Activated T-cell treated with anti-CD3 and anti-CD28 coated beads, Interleukin-2, amount 50 U/mL, for 48 hours (primary cell): ENCODE data around the gene NEK11.
A peak's percentile ranks its signal among the peaks of the same experiment; 100 is the strongest.

Experiments
- DNase-seq, 2 experiments: peaks; one replicate each; pipeline ENCODE4 v3.0.0-alpha.2; 2020

NEK11 gene

DNA sequence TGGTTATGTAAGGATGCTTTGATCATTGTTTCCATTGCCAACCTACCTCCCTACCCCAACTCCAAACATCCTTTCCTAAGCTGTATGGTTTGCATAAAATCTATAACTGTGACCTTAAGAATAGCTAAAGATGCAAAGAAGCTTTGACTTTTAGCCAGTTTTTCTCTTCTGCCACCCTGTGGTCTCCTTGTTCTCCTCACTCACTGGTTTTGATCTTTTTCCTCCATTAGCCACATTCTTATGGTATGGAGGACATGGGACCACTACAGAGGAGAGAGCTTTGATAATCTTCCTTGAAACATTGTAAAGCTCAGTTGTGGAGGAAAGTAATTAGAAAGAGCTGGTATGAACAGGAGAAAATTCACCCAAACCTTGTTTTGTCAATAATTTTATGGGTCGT lies 115.9 kb downstream of the NEK11 start:
- DNase-seq, result no peak

DNA sequence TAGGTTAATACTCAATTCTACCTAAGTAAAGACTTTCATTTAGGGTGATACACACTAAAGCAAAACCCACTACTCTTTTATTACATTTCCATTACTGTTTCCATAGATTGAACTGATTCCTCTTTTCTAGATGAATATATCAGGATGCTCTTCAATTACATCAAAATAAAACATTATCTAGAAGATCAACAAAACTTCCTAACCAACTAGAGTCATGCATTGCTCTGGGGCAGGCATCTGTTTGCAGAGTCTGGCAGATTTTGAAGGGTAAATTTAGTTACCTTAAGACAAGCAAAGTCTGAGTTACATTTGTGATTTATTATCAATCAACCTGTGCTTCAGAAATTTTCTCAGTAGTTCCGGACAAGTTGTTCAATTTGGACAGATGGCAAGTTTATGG lies 117.1 kb downstream of the NEK11 start:
- no peak for DNase-seq

DNA sequence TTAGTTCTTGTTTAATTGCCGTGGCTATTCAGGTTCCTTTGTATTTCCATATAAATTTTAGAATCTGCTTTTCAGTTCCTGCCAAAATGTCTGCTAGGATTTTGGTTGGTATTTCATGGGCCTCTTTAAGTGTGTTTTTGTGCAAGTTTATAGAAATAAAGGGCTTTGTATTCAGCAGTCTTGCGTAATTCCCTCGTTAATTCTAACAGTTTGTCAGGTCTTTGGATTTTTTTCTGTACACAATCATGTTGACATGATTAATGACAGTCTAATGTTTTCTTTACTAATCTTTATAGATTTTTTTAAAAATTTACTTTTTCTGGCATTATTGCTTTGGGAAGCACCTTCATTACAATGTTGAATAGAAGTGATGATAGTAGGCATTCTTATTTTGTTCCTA lies 120.9 kb downstream of the NEK11 start:
- DNase-seq, result no peak

DNA sequence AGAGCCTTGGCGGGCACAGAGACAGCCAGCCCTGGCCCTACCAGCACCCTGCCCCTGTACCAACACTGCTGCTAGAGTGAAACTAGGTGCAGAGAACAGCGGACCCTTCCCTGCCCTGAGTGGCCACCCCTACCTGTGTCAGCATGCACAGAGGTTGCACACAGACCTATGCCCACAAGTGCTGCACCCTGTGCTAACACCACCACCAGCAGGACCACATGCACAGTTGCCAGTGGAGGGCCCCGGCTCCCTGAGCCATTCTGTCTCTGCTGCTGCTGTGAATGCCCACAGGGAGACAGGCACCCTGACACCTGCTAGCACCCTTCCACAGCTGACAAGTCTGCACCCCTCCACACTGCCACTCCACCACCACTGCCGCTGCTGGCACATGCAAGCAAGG lies 131.8 kb downstream of the NEK11 start:
- DNase-seq, result no peak

DNA sequence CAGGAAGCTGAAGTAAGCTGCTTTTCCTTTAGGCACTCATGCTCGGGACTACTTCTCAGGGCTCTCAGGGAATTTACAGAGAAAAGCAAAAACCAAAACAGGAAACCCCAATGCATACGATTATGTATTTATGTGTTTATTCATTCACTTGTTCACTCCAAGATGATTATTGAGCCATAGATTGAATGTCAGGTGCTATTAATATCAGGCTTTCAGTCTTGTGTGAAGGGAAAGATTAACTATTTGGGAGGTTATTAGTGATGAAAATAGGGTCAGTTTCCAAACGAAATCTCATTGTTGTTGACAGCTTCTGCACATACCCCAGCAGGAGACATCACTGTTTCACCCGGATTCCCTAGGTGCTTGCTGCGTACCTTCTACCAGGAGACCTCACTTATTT lies 135.8 kb downstream of the NEK11 start:
- DNase-seq, result no peak

DNA sequence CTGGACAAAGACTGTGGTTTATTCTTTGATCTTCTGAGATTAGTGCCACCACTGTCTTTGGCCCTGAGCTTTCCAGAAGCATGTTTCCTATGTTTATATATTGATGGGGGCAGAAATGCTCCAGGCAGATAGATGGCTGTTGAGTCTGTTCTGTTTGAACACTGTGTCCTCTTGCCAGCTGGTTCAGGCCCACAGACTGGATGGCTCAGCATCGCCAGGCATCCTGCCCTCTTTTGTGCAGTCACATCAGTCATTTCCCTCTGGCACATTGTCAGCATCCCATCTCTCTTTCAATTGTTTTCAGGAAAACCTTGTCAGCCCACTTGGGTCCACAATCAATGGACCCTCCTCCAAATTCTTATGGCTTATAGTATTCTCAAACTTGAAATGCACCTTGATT lies 141.2 kb downstream of the NEK11 start:
- DNase-seq, result no peak

DNA sequence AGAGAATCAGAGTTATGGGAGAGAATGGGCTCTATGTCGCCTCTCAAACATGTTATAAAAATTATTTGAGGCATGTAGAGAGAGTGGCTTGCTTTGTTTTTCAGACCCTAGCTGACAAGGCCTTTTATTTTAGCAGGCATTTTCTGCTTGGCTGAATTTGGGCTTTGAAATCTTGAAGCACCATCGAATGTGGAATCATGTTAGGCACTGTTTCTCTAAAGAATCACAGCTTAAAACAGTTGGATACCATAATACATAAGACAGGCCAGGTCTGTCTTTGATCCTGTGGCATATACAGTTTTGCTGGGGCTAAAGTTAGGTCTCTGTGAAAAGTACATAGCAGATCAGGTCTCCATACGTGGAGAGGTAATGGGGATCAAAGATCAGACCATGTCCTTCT lies 142.7 kb downstream of the NEK11 start:
- no peak for DNase-seq

DNA sequence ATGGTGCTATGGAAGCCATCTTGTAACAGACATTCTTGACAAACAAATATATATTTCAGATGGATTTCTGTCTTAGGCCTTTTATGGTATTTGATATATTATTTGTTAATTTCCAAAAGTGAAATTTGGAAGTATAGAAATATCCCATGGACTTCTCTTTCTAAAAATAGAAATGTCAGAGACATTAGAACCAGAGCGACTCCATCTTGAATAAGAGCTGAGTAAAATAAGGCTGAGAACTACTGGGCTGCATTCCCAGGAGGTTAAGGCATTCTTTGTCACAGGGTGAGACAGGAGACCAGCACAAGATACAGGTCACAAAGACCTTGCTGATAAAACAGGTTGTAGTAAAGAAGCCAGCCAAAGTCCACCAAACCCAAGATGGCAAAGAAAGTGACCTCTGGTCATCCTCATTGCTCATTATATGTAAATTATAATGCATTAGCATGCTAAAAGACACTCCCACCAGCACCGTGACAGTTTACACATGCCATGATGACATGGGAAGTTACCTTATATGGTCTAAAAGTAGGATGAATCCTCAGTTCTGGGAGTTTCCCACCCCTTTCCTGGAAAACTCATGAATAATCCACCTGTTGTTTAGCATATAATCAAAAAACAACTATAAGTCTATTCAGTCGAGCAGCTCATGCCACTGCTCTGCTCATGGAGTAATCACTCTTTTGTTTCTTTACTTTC lies 146.0 kb downstream of the NEK11 start:
- DNase-seq, result no peak

DNA sequence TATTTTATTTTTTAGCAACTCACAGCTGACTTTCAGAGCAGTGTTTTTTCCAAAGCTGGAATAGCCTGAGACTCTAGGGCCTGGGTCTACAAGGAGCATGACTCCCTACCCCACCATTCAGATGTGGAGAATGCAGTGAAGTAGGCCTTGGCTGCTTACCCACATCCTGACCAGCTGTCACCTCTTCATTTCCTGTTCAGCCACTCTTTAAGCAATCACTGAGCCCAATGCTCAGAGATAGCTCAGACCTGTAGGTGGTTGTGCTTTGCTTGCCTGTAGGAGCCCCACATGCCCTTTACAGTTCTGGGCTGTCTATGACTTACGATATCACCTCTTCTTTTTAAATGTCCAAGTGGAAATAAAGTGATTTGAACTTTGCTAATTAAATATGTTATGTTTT lies 148.1 kb downstream of the NEK11 start:
- peak; percentile 17 to 19 for DNase-seq

DNA sequence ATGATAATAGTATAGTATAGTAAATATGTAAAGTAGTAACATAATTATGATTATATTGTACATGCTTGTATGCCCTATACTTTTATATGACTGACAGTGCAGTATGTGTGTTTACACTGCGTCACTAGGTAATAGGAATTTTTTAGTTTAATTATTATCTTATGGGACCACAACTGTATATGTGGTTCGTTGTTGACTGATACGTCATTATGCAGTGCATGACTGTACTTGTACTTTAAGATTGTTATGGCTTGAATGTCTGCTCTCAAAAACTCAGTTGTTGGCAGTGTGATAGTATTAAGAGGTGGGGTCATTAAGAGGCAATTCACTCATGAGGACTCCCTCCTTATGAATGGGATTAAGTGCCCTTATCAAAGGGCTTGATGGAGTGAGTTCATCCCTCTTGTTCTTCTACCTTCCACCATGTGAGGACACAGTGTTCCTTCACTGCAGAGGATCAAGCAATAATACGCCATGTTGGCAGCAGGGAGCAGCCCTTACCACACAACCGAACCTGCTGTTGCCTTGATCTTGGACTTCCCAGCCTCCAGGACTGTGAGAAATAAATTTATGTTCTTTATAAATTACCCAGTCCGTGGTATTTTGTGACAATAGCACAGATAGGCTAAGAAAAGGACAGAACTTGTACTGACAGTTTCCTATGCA lies 152.2 kb downstream of the NEK11 start:
- no peak for DNase-seq

DNA sequence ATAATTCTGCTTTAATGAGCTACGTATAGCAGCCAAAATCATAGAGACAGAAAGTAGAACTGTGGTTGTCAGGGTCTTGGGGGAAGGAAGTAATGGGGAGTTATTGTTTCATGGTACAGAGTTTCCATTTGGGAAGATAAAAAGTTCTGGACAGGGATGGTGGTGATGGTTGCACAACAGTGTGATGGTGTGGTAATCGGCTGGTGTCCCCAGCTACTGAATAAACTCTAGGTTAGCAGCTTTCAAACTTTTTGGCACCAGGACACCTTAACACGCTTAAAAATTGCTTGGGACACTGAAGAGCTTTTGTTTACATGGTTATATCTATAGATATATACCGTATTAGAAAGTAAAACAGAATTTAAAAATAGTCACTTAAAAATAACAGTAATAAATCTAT lies 166.0 kb downstream of the NEK11 start:
- no peak for DNase-seq

DNA sequence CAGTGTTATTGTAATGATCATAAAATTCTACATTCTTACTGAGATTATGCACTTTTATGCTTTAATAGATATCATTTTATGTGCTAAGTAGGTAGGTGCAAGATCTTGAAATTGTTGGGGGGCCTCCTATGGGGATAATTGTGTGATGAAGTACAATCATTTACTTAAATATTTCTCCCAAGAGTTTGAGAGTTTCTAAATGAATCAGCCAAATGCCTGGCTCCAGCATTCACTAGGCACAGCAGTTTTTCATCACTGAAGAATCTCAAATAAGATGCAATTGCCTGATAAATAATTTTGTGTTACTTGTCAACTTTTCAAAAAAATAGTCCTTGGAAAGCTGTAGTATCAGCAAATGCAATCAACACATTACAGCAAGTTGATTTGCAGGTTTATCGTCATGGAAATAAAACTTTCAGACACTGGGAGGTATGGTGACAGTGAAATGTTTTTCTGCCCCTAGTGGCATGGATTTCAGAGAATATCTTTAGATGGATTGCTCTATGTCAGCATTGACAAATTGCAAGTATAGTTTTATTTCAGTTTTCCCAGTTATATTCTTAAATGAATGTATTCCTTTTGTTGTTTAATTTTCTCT lies 167.1 kb downstream of the NEK11 start:
- no peak for DNase-seq

DNA sequence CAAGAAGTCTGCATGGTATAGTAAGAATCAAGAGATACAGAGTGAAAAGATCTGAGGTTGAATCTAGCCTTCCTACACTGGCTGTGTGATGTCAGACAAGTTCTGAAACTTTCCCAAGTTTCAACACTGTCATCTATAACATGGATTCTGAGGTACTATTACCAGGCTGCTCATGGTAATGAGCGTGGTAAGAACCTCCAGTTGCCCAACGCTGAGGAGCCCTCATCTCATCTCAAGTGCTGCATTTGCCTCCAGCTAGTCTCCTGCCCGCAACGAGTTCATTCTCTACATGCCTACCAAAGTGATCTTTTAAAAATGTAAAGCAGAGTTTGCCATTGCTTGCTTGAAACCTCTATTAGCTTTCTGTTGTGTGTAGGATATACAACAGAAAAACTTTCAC lies 168.1 kb downstream of the NEK11 start:
- DNase-seq, result no peak

DNA sequence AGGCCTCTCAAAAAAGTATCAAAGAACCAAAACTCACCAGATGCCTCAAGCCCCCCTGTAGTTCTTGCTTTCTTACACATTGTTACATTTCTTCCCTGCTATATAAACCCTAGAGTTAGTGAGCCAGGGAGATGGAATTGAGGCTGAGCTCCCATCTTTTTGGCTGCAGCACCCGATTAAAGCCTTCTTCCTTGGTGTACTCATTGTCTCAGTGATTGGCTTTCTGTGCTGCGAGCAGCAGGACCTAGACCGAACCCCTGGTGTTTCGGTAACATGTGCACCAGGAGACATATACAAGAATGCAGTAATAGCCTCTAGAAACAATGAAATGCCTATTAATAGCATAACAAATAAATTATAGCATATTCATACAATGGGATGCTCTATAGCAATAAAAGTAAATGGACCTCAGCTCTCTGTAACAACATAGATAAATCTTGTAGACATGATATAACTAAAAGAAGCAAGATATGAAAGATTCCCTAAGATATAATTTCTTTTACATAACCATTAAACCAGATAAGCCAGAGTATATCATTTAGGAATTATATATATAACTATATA lies 174.0 kb downstream of the NEK11 start:
- no peak for DNase-seq

DNA sequence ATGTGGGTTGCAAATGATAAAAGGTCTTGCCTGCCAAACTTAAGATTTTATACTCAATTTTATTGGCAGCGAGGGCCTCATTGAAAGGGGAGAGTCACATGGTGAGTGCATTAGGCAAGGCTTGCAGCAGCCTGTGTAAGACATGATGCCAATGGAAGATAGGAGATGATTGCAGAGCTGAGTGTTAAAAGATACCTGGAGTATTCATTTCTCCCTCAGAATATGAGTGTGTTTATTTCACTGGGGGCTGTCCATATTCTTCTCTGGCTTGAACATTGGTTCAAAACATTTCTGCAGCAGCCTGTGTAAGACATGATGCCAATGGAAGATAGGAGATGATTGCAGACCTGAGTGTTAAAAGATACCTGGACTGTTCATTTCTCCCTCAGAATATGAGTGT lies 189.7 kb downstream of the NEK11 start:
- no peak for DNase-seq

DNA sequence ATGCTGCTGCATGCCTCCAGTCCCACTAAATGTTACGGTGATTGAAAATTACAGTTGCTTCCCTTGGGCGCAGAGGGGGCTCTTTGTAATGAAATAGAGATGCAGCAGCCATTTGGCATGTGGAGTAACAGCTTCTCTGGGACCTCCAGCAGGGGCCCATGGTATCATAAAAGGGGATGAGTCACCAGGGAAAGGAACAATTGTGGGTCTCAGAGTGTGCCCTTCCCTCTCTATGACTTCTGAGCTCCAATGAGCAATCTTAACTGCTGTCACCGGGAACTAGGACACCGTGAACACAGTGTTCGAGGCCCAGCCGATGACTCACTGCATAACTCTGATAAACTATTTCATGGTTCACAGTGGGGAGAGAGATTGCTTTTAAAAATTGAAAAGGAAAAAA lies 190.1 kb downstream of the NEK11 start:
- DNase-seq, result no peak

DNA sequence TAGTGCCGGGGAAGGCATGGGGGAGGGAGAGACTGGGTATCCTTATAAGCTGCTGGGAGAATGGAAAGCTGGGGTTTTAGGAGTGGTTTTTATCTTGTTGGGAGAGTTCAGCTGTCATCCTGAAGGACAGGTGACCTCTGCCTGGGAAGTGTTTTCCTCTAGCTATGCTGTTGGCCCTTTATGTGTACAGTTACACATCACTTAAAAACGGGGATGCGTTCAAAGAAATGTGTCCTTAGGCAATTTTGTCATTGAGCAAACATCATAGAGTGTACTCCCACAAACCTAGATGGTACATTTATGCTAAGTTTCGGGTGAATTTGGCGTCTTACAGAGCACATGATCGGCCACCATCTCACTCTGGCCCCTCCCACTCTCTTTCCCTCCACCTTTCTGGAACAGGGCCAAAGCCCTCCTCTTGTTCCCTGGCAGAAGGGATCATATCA lies 190.6 kb downstream of the NEK11 start:
- no peak for DNase-seq

DNA sequence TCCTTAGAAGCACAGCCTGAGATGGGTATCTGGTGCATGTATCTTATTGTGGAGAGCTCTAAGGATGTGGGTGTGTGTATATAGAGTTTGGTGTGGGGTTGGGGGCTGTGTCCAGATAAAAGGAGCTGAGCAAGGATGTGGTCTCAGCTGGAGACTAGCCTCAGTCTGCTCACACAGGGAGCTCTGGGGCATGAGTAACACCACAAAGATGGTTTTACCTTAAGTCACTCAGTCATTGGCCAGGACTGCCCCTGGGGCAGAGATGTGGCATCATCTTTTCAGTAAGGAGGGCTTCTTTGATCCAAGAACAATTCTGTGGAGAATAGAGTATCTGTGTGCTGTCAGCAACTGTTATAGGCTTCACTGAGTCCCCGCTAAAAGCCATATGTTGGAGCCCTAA lies 191.5 kb downstream of the NEK11 start:
- DNase-seq, result no peak

DNA sequence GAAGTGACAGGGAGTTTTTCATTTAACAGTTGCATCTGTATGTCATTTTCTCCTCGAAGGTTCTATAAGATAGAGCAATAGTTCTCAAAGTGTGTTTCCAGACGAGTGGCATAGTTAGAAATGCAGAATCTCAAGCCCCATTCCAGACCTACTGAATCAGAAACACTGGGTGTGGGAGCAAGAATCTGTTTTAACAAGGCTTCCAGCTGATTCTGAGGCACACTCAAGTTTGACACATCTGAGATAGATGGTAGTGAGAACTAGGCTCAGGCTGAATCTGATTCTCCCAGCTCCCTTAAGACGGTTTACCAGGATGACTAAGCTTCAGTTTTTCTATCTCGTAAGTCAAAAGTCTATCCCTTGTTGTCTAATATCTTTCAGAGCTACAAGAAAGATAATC lies 195.1 kb downstream of the NEK11 start:
- DNase-seq, result no peak

DNA sequence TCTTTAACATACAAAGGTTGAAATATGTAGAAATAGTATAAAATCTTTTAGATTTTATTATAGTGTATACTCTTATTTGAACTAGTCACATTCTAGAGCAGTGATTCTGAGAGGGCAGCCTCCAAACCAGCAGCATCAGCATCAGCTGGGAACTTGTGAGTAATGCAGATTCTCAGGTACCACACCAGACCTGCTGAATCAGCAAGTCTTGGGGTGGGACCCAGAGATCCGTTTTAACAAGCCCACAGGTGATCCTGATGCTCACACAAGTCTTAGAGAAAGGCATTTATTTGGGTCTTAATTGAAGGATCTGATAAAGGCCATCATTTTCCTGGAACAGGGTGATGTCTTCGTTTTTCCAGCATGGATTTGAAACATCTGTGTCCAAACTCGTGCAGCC lies 195.9 kb downstream of the NEK11 start:
- no peak for DNase-seq

DNA sequence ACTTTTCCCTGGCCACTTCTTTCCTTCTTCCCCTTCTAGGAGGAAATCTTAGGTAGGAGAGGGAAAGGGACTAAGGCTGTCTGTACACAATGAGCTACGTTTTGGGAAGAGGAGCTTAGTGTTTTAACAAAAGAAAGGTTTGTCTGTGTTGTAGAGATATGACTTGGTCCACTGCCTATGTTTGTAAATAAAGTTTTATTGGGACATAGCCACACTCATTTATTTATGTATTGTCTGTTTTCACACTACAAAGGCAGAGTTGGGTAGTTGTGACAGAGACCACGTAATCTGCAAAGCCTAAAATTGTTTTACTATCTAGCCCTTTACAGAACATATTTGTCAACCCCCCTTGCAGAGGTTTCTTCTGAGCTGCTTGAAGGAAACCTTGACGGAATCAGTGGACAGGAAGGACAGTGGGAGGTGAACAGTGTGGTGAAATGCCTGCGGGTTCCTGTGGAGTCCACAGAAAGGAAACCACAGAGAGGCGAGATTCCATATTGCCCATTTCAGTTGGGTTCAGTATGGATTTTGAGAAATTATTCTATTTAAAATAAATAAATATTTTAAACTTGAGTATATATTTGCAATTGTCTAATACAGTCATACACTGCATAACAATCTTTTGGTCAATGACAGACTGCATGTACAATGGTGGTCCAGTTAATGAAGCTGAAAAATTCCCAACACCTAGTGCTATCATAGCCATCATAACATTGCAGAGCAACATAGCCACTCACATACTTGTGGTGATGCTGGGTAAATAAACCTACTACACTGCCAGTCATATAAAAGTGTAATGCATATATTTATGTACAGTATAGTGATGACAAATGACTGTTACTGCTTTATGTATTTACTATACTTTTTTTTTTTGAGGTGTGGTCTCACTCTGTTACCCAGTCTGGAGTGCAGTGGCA lies 197.0 kb downstream of the NEK11 start:
- DNase-seq, result no peak

DNA sequence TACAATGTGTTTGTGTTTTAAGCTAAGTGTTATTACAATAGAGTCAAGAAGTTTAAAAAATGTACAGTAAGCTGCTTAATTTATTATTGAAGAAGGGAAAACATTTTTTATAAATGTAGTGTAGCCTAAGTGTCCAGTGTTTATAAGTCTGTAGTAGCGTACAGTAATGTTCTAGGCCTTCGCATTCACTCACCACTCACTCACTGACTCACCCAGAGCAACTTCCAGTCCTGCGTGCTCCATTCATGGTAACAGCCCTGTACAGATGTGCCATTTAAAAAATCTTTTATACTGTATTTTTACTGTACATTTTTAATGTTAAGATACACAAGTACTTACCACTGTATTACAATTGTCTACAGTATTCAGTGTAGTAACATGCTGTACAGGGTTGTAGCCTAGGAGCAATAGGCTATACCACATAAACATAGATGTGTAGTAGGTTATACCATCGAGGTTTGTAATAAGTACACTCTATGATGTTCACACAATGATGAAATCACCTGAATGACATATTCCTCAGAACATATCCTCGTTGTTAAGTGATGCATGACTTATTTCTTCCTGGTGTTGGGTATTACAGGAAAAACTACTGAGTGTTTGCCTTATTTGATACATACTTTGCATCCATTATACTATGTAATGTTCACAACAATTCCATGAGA lies 198.3 kb downstream of the NEK11 start:
- DNase-seq, result no peak

DNA sequence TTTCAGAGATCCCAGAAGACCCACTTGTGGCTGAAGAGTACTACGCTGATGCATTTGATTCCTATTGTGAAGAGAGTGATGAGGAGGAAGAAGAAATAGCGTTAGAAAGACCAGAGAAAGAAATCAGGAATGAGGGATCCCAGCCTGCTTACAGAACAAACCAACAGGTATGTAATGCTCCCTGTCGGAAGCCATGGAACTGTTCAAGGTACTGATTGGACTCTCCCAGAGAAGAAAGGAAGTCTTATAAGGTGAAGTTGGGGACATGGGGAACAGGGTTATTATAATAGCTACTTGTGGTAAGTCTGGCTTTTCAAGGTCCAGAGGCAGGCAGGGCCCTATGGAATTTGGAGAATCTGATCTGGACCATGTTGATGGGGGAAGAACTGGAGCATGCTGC lies 201.8 kb downstream of the NEK11 start:
- no peak for DNase-seq
